ENCODE results near the gene UBAC1. TPM values are rescaled to one million over a fixed set of nuclear protein-coding genes. Genes with fewer than 3 reads are reported as not detected.

UBAC1 gene
- total and polyA plus RNA-seq, 2 experiments from 2014 or later = 35.2 to 36.4 TPM

- no peak overlapping the region for H2AFZ ChIP-seq
- H3K4me3 ChIP-seq = no peak overlapping the region
- H3K4me1 ChIP-seq (ENCODE audit: insufficient read depth) = peaks cover 25% of the 10 kb centered on the region
- no peak for DNase-seq (ENCODE audit: low spot score)
- H3K9me2 ChIP-seq (replicated peaks; ENCODE audit: insufficient read depth) = no peaks in the 10 kb centered on the region
- no peaks in the 10 kb centered on the region for H4K20me1 ChIP-seq (ENCODE audit: insufficient read depth, poor library complexity, severe bottlenecking)
- no peaks in the 10 kb centered on the region for H3K79me2 ChIP-seq
- H3K4me2 ChIP-seq = no peak overlapping the region
- 86% methylated on average over 17 of the region's 17 CpGs for WGBS (ENCODE audit: low lambda C conversion rate, missing lambda C conversion rate)
- no peaks in the 10 kb centered on the region for H3K9me3 ChIP-seq (ENCODE audit: low read depth)
- H3K27ac ChIP-seq = no peak overlapping the region
- TF ChIP-seq EZH2 (IDR thresholded peaks at IDR 0.05; ENCODE audit: borderline replicate concordance) (no peak), CTCF (IDR thresholded peaks at IDR 0.05; ENCODE audit: poor library complexity) (no peak), EZH2phosphoT487 (IDR thresholded peaks at IDR 0.05; ENCODE audit: low read depth, severe bottlenecking, unreplicated experiment) (no peak)
- peaks cover 6% of the 10 kb centered on the region for H3K27me3 ChIP-seq
- no peaks in the 10 kb centered on the region for H3K36me3 ChIP-seq (replicated peaks; ENCODE audit: insufficient read depth, low read depth)
Measured at GRCh38 chr9:135988493-135988892, 27.3 kb upstream of the UBAC1 start.

- Histone ChIP-seq H3K36me3 (replicated peaks; ENCODE audit: insufficient read depth, low read depth) (no peaks in the 10 kb centered on the region), H2AFZ (no peak overlapping the region), H4K20me1 (ENCODE audit: insufficient read depth, poor library complexity, severe bottlenecking) (no peaks in the 10 kb centered on the region), H3K79me2 (no peaks in the 10 kb centered on the region), H3K9me2 (replicated peaks; ENCODE audit: insufficient read depth) (no peaks in the 10 kb centered on the region), H3K9me3 (ENCODE audit: low read depth) (no peaks in the 10 kb centered on the region), H3K27me3 (peaks cover 6% of the 10 kb centered on the region), H3K27ac (no peak overlapping the region), H3K4me1 (ENCODE audit: insufficient read depth) (peaks cover 19% of the 10 kb centered on the region), H3K4me3 (no peak overlapping the region), H3K4me2 (no peak overlapping the region)
- no peak for DNase-seq (ENCODE audit: low spot score)
- TF ChIP-seq CTCF (IDR thresholded peaks at IDR 0.05; ENCODE audit: poor library complexity) = no peak
- no peak for TF ChIP-seq EZH2phosphoT487 (IDR thresholded peaks at IDR 0.05; ENCODE audit: low read depth, severe bottlenecking, unreplicated experiment)
- no peak for TF ChIP-seq EZH2 (IDR thresholded peaks at IDR 0.05; ENCODE audit: borderline replicate concordance)
- WGBS (ENCODE audit: low lambda C conversion rate, missing lambda C conversion rate) = 91% methylated on average over 14 of the region's 16 CpGs
Measured at GRCh38 chr9:135987838-135988404, 26.7 kb upstream of the UBAC1 start.

GRCh38 chr9:135986605-135987004 is 25.4 kb upstream of the UBAC1 start:
- Histone ChIP-seq H3K4me3 (no peak overlapping the region), H3K9me3 (ENCODE audit: low read depth) (no peaks in the 10 kb centered on the region), H3K9me2 (replicated peaks; ENCODE audit: insufficient read depth) (no peaks in the 10 kb centered on the region), H3K4me2 (no peak overlapping the region), H3K4me1 (ENCODE audit: insufficient read depth) (peaks cover 9% of the 10 kb centered on the region), H3K36me3 (replicated peaks; ENCODE audit: insufficient read depth, low read depth) (no peaks in the 10 kb centered on the region), H3K27me3 (peaks cover 6% of the 10 kb centered on the region), H3K27ac (no peak overlapping the region), H4K20me1 (ENCODE audit: insufficient read depth, poor library complexity, severe bottlenecking) (no peaks in the 10 kb centered on the region), H2AFZ (no peak overlapping the region), H3K79me2 (no peaks in the 10 kb centered on the region)
- 83% methylated on average over 11 of the region's 15 CpGs for WGBS (ENCODE audit: low lambda C conversion rate, missing lambda C conversion rate)
- TF ChIP-seq CTCF (IDR thresholded peaks at IDR 0.05; ENCODE audit: poor library complexity) (no peak), EZH2 (IDR thresholded peaks at IDR 0.05; ENCODE audit: borderline replicate concordance) (no peak), EZH2phosphoT487 (IDR thresholded peaks at IDR 0.05; ENCODE audit: low read depth, severe bottlenecking, unreplicated experiment) (no peak)
- no peak for DNase-seq (ENCODE audit: low spot score)

Measured in hepatocyte (in vitro differentiated cells).